ENCODE measurements around the gene FETUB. TPM values are rescaled to one million over a fixed set of nuclear protein-coding genes. Genes with fewer than 3 reads are reported as not detected.

The FETUB gene
- total RNA-seq, 2 donors from 2014 or later = not detected

DNA sequence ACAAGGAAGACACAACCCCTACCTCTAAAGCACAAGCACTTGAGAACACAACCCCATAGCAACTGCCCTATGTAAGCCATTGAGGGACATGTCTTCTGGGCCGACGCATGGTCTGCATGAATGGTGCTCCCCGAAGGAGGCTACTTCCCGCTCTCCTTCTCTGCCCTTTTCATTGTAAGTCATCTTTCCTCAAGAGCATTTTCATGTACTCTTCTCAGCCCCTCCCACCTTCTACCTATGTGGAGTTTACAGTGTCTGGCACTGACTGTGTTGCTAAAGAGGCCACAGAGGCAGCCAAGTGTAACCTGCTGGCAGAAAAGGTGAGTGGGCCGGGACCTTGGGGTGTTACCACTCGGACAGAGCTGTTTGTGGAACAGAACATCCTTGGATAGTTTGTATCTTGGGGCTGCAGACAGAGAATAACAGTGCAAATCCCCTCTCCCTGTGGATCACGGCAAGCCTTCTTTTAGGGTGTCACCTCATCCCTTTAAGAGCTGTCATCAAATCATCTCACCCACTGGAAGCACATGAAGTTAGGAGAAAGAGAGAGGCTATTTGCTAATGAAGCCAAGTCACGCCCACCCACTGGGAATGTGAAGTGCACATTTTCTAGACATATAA is 21.8 kb upstream of the FETUB start:
- no peaks in the 10 kb centered on the region for H3K36me3 Mint-ChIP-seq (ENCODE audit: insufficient read depth in 2 of 2)
- no peaks in the 10 kb centered on the region for H3K9me3 Mint-ChIP-seq
- H3K4me3 Mint-ChIP-seq = no peak overlapping the region
- peaks cover 28% of the 10 kb centered on the region for H3K4me1 Mint-ChIP-seq (ENCODE audit: low read depth)
- ATAC-seq (replicated peaks in 1 of 2) (no peak), DNase-seq (no peak)
- peaks cover 45% of the 10 kb centered on the region for H3K27me3 Mint-ChIP-seq (ENCODE audit: low read depth)
- H3K27ac Mint-ChIP-seq = no peak overlapping the region

DNA sequence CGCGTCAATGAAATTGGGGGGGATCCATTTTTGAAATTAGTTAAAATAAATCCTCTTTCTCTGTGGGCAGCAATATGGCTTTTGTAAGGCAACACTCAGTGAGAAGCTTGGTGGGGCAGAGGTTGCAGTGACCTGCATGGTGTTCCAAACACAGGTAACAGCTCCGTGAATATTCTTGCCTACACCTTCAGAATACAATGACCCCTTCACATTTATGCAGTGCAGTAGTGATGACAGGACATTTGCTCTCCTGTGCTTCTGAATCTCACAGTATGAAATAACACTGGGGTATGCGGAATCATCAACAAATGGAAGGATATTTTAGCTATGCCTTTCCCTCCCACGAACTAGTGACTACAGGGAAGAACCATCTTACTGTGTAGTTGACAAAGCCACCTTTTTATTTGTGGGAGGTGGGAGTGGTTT is 20.4 kb upstream of the FETUB start:
- no peaks in the 10 kb centered on the region for H3K9me3 Mint-ChIP-seq
- H3K27me3 Mint-ChIP-seq (ENCODE audit: low read depth) = peaks cover 41% of the 10 kb centered on the region
- H3K4me3 Mint-ChIP-seq = no peak overlapping the region
- no peaks in the 10 kb centered on the region for H3K36me3 Mint-ChIP-seq (ENCODE audit: insufficient read depth in 2 of 2)
- DNase-seq (no peak), ATAC-seq (replicated peaks in 1 of 2) (no peak)
- H3K4me1 Mint-ChIP-seq (ENCODE audit: low read depth) = peaks cover 20% of the 10 kb centered on the region
- no peak overlapping the region for H3K27ac Mint-ChIP-seq

DNA sequence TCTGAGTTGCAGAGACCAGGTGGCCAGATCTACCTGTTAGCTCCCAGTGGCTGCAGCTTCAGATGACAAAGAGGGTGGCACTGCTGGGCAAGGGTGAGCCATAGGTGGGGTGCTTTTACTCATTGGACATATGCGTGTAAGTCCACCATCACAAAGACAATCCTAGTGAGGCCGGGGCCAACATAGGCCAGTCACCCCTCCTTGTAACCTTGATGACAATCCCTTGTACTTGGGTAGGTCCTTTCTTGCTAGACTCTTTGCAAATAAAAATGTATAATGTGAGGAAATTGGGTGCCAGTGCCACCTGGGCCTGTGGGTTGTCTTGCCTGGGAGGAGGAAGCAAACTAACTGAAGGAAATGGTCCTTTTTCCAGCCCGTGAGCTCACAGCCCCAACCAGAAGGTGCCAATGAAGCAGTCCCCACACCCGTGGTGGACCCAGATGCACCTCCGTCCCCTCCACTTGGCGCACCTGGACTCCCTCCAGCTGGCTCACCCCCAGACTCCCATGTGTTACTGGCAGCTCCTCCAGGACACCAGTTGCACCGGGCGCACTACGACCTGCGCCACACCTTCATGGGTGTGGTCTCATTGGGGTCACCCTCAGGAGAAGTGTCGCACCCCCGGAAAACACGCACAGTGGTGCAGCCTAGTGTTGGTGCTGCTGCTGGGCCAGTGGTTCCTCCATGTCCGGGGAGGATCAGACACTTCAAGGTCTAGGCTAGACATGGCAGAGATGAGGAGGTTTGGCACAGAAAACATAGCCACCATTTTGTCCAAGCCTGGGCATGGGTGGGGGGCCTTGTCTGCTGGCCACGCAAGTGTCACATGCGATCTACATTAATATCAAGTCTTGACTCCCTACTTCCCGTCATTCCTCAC is 19.7 kb upstream of the FETUB start:
- Mint-ChIP-seq H3K9me3 (no peaks in the 10 kb centered on the region), H3K27me3 (ENCODE audit: low read depth) (peaks cover 36% of the 10 kb centered on the region), H3K36me3 (ENCODE audit: insufficient read depth in 2 of 2) (no peaks in the 10 kb centered on the region), H3K4me1 (ENCODE audit: low read depth) (peaks cover 17% of the 10 kb centered on the region), H3K4me3 (no peak overlapping the region), H3K27ac (no peak overlapping the region)
- ATAC-seq (replicated peaks in 1 of 2) (no peak), DNase-seq (no peak)

DNA sequence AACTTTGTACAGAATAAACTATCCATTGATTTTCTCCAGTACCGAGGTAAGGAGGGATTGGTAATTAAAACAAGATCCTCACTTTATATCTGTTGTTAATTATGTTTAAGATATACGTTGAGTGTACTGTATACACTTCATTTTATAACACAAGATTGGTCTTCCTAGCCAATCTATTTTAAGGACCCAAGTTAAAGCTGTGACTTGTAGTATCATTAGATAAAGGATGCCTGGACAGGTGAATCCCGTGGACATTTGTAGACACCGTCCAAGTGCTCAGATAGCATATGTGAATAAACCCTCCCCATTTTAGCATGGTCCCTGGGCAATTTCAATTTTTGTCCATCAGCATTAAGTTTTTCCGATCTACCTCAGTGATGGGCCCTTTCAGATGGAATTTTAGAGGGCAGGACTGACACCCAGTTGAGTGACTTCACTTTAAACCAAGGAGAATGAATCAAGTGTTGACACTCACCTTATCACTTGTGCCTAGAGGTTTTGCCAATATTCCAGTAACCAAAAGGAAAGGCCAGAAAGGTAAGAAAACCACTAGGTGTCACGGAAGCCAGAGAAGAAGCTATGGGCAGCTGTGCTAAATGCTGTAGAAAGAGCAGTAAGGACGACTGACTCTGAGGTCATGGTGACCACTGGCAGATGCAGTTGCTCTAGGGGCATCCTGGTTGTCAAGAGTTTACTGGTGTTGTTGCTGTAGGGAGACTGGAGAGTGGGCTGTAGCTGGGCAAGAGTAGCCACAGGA is 18.1 kb upstream of the FETUB start:
- Mint-ChIP-seq H3K27me3 (ENCODE audit: low read depth) (peaks cover 34% of the 10 kb centered on the region), H3K4me3 (no peak overlapping the region), H3K9me3 (no peaks in the 10 kb centered on the region), H3K27ac (no peak overlapping the region), H3K4me1 (ENCODE audit: low read depth) (peaks cover 7% of the 10 kb centered on the region), H3K36me3 (ENCODE audit: insufficient read depth in 2 of 2) (no peaks in the 10 kb centered on the region)
- ATAC-seq (replicated peaks in 1 of 2) (no peak), DNase-seq (no peak)

DNA sequence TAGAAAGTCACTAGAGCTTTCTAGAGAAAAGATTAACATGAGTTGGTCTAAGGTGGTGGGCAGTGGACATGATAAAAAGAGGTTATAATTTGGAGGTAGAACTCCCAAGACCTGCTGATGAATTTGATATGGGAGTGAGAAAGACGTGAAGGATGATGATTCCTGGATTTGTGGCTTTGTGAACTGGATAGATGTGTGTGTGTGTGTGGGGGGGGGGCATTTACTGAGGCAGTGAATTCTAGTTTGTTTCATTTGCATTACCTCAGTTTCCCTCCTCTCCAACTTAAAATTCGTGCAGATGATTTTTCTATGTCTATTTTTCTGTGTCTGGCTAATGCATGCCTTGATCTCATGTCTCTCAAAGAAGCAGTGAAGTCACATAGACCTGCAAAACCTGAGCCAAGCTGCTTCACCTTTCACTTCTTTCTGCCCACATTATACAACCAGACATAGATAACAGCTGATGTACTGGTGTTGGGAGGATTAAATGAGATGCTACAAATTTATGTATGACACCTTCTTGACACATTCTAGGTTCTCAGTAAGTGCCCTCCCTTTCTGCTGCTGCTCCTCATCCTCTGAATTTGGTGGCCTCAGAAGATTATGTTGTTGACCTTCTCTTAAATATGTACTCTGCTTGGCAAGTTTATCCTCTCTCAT is 17.4 kb upstream of the FETUB start:
- Mint-ChIP-seq H3K4me3 (no peak overlapping the region), H3K9me3 (no peaks in the 10 kb centered on the region), H3K36me3 (ENCODE audit: insufficient read depth in 2 of 2) (no peaks in the 10 kb centered on the region), H3K4me1 (ENCODE audit: low read depth) (no peaks in the 10 kb centered on the region), H3K27ac (no peak overlapping the region), H3K27me3 (ENCODE audit: low read depth) (peaks cover 27% of the 10 kb centered on the region)
- DNase-seq (no peak), ATAC-seq (replicated peaks in 1 of 2) (no peak)

DNA sequence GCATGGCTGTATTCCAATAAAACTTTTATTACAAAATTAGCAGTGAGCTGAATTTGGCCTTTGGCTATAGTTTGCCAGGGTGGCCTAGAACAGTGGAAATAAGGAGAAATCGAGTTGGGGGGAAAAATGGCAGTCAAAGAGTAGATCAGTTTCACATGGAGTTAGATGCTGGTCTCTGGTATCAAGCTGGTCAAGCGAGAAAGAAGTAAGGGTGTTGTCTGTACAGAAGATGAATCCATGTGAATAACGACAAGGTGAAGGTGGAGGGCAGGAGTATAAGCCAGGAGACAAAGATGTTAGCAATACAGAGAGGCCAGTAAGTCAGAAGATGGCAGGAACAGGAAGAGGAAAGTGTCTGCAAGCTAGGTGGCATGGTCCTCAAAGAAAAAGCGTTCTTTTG is 15.6 kb upstream of the FETUB start:
- H3K4me1 Mint-ChIP-seq (ENCODE audit: low read depth) = no peaks in the 10 kb centered on the region
- H3K4me3 Mint-ChIP-seq = no peak overlapping the region
- H3K27me3 Mint-ChIP-seq (ENCODE audit: low read depth) = peaks cover 16% of the 10 kb centered on the region
- no peaks in the 10 kb centered on the region for H3K9me3 Mint-ChIP-seq
- H3K36me3 Mint-ChIP-seq (ENCODE audit: insufficient read depth in 2 of 2) = no peaks in the 10 kb centered on the region
- DNase-seq = no peak
- H3K27ac Mint-ChIP-seq = no peak overlapping the region
- ATAC-seq (replicated peaks in 1 of 2) = no peak

DNA sequence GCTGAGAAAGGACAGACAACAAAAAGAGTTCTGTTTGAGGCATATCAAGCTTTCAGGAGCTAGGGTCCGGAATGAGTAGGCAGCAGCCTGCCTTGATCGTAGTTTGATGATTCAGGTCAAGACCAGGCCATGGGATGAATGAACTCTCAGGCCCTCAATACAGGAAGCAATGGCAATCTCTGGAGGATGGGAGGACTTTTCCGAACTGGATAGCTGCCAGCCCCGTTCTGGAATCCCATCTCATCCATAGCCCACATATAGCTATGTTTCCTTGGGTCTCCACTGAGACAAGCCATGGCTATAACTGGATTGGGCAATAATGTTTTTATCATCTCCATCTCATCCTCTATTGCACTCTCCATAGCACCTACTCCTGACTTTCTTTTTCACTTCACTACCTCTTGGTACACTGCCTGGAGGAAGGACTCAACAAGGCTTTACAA is 14.6 kb upstream of the FETUB start:
- no peaks in the 10 kb centered on the region for H3K4me1 Mint-ChIP-seq (ENCODE audit: low read depth)
- H3K9me3 Mint-ChIP-seq = no peaks in the 10 kb centered on the region
- DNase-seq = no peak
- no peak overlapping the region for H3K4me3 Mint-ChIP-seq
- no peak overlapping the region for H3K27ac Mint-ChIP-seq
- peaks cover 21% of the 10 kb centered on the region for H3K27me3 Mint-ChIP-seq (ENCODE audit: low read depth)
- H3K36me3 Mint-ChIP-seq (ENCODE audit: insufficient read depth in 2 of 2) = no peaks in the 10 kb centered on the region
- ATAC-seq (replicated peaks in 1 of 2) = peak in 1 of 2 donors; percentile 41

DNA sequence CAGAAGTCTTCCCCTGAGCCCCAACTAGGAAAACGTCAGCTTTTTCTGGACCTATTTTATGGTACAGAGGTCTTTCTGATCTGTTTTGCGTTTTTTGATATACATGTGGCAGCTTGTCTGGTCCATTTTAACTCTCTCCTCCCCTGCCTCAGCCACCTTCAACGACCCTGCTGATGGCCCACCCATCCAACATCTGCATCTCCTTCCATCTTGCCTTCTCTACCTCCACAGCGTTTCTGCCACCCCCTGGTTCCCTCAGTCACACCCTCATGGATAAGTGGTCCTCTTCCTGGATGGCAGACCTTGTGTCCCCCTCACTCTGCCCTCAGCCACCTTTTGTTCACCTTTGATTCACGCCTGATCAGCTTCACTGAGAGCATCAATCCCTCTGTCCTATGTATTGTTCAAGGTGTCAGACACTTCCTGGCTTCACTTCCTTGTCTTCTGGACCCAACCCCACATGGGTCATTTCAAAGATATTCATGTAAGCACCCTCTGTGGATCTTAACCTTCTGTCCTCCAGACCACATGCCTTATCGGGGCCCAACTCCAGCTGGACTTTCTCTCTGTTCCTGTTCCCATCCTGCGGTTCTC is 13.8 kb upstream of the FETUB start:
- Mint-ChIP-seq H3K36me3 (ENCODE audit: insufficient read depth in 2 of 2) (no peaks in the 10 kb centered on the region), H3K4me1 (ENCODE audit: low read depth) (no peaks in the 10 kb centered on the region), H3K27me3 (ENCODE audit: low read depth) (peaks cover 29% of the 10 kb centered on the region), H3K9me3 (no peaks in the 10 kb centered on the region), H3K4me3 (no peak overlapping the region), H3K27ac (no peak overlapping the region)
- ATAC-seq (replicated peaks in 1 of 2) (no peak), DNase-seq (no peak)

DNA sequence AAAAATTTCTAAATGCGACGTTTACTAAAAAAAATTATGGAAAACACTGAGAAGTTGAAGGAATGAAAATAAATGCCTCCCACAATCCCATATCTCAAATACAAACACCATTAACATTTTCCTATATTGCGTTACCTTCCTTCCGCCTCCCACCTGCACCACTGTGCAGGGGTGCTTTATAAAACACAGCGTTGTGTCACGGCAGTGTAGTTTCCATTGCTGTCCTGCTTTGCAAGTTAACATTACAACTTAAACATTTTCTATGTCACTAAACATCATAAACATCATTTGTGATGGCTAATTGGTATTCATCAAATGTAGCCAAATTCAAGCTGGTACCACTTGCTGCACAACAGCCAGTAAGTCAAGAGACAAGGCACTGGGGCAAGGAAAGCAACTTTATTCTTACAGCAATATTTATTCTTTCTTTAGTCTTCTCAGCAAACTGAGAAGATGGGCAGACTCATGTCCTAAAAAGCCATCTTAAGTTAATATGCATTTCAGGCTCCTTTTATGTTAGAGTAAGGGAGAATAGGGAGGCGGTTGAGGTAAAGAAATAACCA is 12.3 kb upstream of the FETUB start:
- no peak for DNase-seq
- no peak for ATAC-seq (replicated peaks in 1 of 2)
- H3K9me3 Mint-ChIP-seq = no peaks in the 10 kb centered on the region
- H3K27ac Mint-ChIP-seq = no peak overlapping the region
- H3K4me3 Mint-ChIP-seq = no peak overlapping the region
- H3K27me3 Mint-ChIP-seq (ENCODE audit: low read depth) = peaks cover 20% of the 10 kb centered on the region
- H3K4me1 Mint-ChIP-seq (ENCODE audit: low read depth) = no peaks in the 10 kb centered on the region
- H3K36me3 Mint-ChIP-seq (ENCODE audit: insufficient read depth in 2 of 2) = no peaks in the 10 kb centered on the region

DNA sequence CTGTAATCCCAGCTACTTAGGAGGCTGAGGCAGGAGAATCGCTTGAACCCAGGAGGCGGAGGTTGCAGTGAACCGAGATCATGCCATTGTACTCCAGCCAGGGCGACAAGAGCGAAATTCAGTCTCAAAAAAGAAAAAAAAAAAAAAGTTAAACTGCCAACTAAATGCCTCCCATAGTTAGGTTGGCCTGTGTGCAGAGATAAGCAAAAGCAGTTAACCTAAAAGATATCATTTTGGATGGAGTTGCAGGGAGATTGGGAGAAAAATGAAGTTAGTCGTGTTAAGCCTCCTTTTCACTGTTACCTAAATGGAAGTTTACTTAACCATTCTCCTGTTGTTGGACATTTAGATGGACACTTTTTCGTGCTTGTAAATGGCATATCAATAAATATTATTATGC is 11.4 kb upstream of the FETUB start:
- no peak for ATAC-seq (replicated peaks in 1 of 2)
- Mint-ChIP-seq H3K4me1 (ENCODE audit: low read depth) (no peaks in the 10 kb centered on the region), H3K27ac (no peak overlapping the region), H3K27me3 (ENCODE audit: low read depth) (peaks cover 13% of the 10 kb centered on the region), H3K9me3 (no peaks in the 10 kb centered on the region), H3K4me3 (no peak overlapping the region), H3K36me3 (ENCODE audit: insufficient read depth in 2 of 2) (no peaks in the 10 kb centered on the region)
- no peak for DNase-seq

DNA sequence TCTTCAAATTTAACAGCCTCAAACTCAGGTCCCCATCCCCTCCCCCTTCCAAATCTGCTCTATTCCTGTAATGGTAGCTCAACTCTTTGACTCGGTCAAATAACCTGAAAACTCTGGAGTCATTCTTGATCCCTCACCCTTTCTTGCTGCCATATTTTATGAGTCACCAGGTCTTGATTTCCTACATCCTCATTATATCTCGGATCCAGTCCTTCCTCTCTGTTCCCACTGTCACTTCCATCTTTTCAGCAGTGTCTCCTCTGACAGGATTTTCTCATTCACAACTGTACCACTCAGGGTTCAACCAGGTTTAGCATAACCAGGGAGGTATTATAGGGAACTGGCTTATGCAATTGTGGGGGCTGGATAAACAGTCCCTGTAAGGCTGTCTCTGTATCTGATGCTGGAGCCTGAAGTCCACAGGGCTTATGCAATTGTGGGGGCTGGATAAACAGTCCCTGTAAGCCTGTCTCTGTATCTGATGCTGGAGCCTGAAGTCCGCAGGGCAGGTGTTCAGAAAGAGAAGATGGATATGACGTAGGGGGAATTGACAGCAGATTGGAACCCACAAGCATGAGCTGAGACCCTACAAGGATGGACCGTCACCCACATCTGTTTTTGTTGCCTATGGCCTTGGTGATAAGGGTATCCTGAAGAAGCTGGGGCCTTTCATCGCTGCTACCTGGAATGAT is 9.1 kb upstream of the FETUB start:
- ATAC-seq (replicated peaks in 1 of 2) = no peak
- Mint-ChIP-seq H3K36me3 (ENCODE audit: insufficient read depth in 2 of 2) (no peaks in the 10 kb centered on the region), H3K27me3 (ENCODE audit: low read depth) (peaks cover 13% of the 10 kb centered on the region), H3K9me3 (no peaks in the 10 kb centered on the region), H3K27ac (no peak overlapping the region), H3K4me1 (ENCODE audit: low read depth) (no peaks in the 10 kb centered on the region), H3K4me3 (no peak overlapping the region)
- DNase-seq = no peak

DNA sequence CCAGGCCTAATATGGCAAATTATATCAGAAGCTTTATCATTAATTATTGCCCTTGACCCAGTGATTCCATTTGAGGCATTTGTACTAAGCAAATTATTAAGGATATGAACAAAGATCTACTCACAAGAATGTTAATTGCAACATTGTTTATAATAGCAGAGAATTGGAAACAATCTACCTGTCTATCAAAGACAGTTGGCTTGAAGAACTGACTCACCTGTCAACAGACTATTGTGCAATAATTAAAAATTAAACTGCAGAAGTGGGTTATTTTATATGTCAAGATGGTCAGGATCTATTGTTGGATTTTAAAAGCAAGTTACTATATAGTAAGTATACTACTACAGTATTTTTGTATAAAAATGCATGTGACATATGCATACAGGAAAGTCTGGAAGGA is 6.7 kb upstream of the FETUB start:
- Mint-ChIP-seq H3K27me3 (ENCODE audit: low read depth) (peaks cover 21% of the 10 kb centered on the region), H3K4me3 (no peak overlapping the region), H3K27ac (no peak overlapping the region), H3K4me1 (ENCODE audit: low read depth) (no peaks in the 10 kb centered on the region), H3K36me3 (ENCODE audit: insufficient read depth in 2 of 2) (no peaks in the 10 kb centered on the region), H3K9me3 (no peaks in the 10 kb centered on the region)
- ATAC-seq (replicated peaks in 1 of 2) = no peak
- DNase-seq = no peak
